ENCODE results near the gene STUM.

GRCh38 chr1:226634611-226635246 is 86.2 kb downstream of the STUM start:
- no peak for TF ChIP-seq GATA2 (IDR thresholded peaks at IDR 0.05; ENCODE audit: low read depth, low read length)
- TF ChIP-seq GATA3 (IDR thresholded peaks at IDR 0.05; ENCODE audit: low read depth, low read length), result no peak

Measured in SH-SY5Y (cell line).